Measurements from ENCODE around the gene OR2T1.
"Not testable (repeated sequence)": the region's sequence is repeated elsewhere in the genome, so short reads cannot be mapped to it uniquely, and the experiment has no call there.

The OR2T1 gene

DNA sequence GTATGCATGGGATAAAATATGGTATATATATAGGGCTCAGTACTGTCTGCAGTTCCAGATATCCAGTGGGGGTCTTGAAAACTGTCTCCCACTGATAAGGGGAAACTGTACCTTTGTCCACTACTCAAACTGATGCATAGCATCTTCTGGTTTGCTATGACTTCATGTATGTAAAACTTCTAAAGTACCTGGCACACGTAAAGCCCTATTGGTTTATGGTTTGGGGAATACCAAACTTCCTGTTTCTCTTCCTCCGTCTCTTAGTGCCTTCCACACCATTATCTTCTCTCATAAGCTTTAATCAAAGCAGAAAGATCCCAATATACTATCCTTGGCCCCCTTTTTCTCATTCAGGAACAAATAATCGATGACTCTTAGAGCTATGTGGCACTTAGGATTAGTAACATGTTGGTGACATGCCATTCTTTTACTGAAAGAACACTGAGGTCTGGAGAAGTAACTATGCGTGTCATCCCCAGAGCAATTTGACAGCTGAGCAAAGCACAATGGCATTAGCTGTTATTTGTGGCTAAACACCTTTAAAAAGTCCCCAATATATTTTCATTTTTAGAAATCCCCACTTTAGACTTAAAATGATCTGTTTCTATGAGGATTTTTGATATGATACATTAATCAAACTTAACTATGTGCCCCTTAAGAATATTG is 45.7 kb downstream of the OR2T1 start:
- not testable (repeated sequence) for H3K4me3 ChIP-seq (ENCODE audit: low read depth, low read length); DNase-seq (ENCODE audit: low read depth)

DNA sequence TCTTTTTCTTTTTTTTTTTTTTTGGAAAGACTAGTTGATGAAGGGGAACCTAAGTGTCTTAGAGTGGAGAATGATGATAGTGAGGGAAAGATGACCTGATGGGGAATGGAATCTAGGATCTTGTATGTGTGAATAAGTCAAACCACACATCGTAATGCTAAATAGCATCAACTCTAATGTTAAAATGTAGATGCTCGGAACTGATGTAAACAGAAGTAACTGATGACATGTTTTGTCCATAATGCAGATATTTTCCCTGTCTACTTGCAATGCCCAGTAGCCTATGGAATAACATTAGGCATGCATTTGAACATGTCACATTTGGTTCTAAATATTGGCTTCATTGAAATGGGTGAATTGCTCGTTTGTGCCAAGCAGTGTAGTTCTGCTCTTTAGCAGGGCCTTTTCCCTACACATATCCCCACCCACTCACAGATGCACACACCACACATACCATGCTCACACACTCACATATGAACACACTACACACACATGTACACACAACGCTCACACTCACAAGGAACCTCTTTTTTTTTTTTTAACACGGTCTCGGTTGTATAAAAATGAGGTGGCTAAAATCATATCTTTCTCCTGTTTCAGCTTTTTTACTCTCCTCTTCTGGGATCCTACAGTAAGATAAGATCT is 47.1 kb downstream of the OR2T1 start:
- not testable (repeated sequence) for H3K4me3 ChIP-seq (ENCODE audit: low read depth, low read length)

DNA sequence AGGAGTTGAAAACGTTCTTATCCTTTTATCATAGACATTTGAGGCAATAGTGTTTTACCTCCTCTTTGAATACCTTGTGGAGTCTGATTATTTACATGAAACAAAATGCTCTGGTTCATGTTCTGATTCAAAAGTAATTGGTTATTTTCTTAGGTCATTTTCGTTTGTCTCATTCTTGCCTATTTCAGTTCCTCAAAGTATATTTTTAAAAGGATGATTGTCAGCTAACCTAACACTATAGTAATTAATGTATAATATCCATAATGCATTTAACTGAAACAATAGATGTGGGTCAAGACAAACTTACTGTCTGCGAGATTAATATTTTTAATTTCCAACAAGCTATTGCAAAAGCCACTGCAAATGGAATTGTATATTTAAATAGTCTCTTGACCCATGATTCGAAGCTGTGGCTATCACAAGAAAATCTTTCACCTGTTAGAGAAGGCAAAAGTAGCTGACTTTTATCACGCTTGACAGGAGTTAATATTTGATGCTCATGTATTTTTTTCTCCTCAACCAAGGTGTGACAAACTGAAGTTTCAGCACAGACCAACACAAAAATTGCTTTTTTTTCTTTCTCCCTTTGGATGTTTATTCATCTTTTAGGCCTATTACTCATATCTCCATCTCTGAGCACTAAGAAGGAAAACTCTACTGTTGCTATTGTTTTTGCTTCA is 47.8 kb downstream of the OR2T1 start:
- not testable (repeated sequence) for H3K4me3 ChIP-seq (ENCODE audit: low read depth, low read length); DNase-seq (ENCODE audit: low read depth)

More for the DNA sequence above, 47.1 kb downstream of the OR2T1 start:
- DNase-seq (ENCODE audit: low read depth) = not testable (repeated sequence)

DNA sequence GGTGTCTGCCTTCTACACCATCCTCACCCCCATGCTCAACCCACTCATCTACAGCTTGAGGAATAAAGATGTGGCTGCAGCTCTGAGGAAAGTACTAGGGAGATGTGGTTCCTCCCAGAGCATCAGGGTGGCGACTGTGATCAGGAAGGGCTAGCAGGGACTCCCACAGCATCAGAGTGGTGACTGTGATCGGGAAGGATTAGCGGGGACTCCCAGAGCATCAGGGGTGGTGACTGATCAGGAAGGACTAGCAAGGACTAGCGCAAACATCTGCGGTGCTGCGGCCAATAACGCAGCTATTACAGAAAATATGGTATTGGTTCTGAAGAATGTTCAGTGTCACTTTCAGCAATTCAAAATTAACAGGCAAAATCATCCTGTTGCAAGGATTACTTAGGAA is 50.8 kb downstream of the OR2T1 start:
- not testable (repeated sequence) for DNase-seq (ENCODE audit: low read depth); H3K4me3 ChIP-seq (ENCODE audit: low read depth, low read length)

DNA sequence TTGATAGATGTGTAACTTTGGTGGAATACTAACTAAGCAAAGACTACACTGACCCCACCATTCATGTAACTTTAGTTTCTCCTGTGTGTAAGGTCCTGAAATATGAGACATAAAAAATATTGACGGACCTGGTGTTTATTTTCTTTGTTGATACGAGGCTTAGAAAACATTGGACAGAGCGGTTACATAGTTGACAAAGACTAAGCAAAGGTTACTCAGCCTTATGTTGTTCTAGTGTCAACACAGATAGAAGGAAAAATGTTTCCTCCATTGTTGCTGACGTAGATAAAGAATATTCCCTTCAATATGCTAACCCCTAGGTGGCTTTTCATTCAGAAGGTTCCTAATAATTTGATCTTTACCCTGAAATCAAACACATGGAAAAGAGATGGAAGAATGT is 52.2 kb downstream of the OR2T1 start:
- not testable (repeated sequence) for DNase-seq (ENCODE audit: low read depth)

DNA sequence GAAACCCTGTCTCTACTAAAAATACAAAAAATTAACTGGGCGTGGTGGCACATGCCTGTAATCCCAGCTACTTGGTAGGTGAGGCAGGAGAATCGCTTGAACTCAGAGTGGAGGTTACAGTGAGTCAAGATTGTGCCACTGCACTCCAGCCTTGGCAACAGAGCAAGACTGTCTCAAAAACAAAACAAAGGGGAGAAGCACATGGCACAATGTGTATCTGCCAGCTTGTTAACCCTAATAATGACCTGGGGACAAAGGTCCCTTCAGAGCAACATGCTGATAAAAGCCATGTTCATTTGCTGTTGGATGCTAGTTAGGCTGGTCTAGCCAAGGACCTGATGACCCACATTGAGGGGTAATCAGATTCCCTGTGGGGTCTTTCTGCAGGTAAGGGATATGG is 53.8 kb downstream of the OR2T1 start:
- not testable (repeated sequence) for H3K4me3 ChIP-seq (ENCODE audit: low read depth, low read length); DNase-seq (ENCODE audit: low read depth)

More for the DNA sequence above, 52.2 kb downstream of the OR2T1 start:
- not testable (repeated sequence) for H3K4me3 ChIP-seq (ENCODE audit: low read depth, low read length)

Data from LNCaP clone FGC (cell line).